Colonic mucosa (tissue), 4 donors: ENCODE data around the gene RNH1. TPM values are rescaled to one million over a fixed set of nuclear protein-coding genes. Genes with fewer than 3 reads are reported as not detected.

Experiments
- DNase-seq: peaks from one replicate; pipeline ENCODE4 v3.0.0-alpha.2; 2020
- H3K27ac ChIP-seq: fragments of 200-600 bp; one replicate; pipeline ENCODE4 v1.8.0; 2021
- H3K27me3 ChIP-seq: fragments of 200-600 bp; one replicate; pipeline ENCODE4 v1.8.0; 2021
- H3K36me3 ChIP-seq: fragments of 200-600 bp; one replicate; pipeline ENCODE4 v1.8.0; 2021
- H3K4me1 ChIP-seq: fragments of 200-600 bp; one replicate; pipeline ENCODE4 v1.8.0; 2021; ENCODE audit warnings: mild to moderate bottlenecking
- H3K4me3 ChIP-seq: fragments of 200-600 bp; one replicate; pipeline ENCODE4 v1.8.0; 2021
- H3K9ac ChIP-seq, 2 donors: one replicate each; pipeline ENCODE4 v1.7.0; 2013; ENCODE audit warnings: control low read depth in 2 of 2, low read depth in 2 of 2, low read length in 2 of 2
- H3K9me3 ChIP-seq: fragments of 200-600 bp; one replicate; pipeline ENCODE4 v1.8.0; 2021
- CTCF ChIP-seq: fragments of 200-600 bp; IDR thresholded peaks from one replicate; pipeline ENCODE4 v1.8.0; 2022; ENCODE audit warnings: antibody characterized with exemption, mild to moderate bottlenecking
- intact Hi-C: fragments of 100-400 bp; cut with DNase I; formaldehyde crosslinking; loops from one replicate; pipeline ENCODE4 v1.14.1; 2022
- total RNA-seq, 2 donors: library from RNA; stranded (reverse); fragmentation: NEBNext Ultra II Directional in 1 of 2; extraction: Animal tissue kit (Norgen Biotek cat#: 25700) in 1 of 2; gene quantifications; one replicate each; pipeline ENCODE4 v1.2.1, GENCODE V29; 2021
- donor health status: healthy.
- donor health status: DM: no; HTN: no; CAD: no.
- donor health status: DM: no; HTN: no; CAD: no.

RNH1 gene
- total RNA-seq, 2 donors from 2014 or later, result 106 to 140 TPM

- Histone ChIP-seq H3K9me3 (no peaks in the 10 kb centered on the region), H3K4me1 (peaks cover 20% of the 10 kb centered on the region), H3K9ac (peak overlapping the region in 1 of 2 donors; percentile 10), H3K36me3 (peaks cover 26% of the 10 kb centered on the region), H3K27ac (no peak overlapping the region), H3K27me3 (no peaks in the 10 kb centered on the region), H3K4me3 (no peak overlapping the region)
- TF ChIP-seq CTCF, result no peak
- intact Hi-C loops, result loop anchor here (5.0 kb wide), 1 partner anchor 49 kb away; the partner anchor contains the start of gene PTDSS2
- no peak for DNase-seq
These were observed 5.3 kb downstream of the RNH1 start for GRCh38 chr11:501683-502287.

GRCh38 chr11:501001-501682 is 5.9 kb downstream of the RNH1 start:
- H3K4me1 ChIP-seq, result peaks cover 20% of the 10 kb centered on the region
- intact Hi-C loops, result loop anchor here (5.0 kb wide), 1 partner anchor 49 kb away; the partner anchor contains the start of gene PTDSS2
- no peaks in the 10 kb centered on the region for H3K27me3 ChIP-seq
- no peaks in the 10 kb centered on the region for H3K9me3 ChIP-seq
- H3K36me3 ChIP-seq, result peaks cover 26% of the 10 kb centered on the region
- no peak overlapping the region for H3K4me3 ChIP-seq
- no peak for DNase-seq
- H3K9ac ChIP-seq, result no peak overlapping the region
- TF ChIP-seq CTCF, result no peak
- no peak overlapping the region for H3K27ac ChIP-seq

- Histone ChIP-seq H3K27me3 (no peaks in the 10 kb centered on the region), H3K4me3 (no peak overlapping the region), H3K9me3 (no peaks in the 10 kb centered on the region), H3K36me3 (peaks cover 33% of the 10 kb centered on the region), H3K4me1 (peaks cover 6% of the 10 kb centered on the region), H3K9ac (no peak overlapping the region), H3K27ac (no peak overlapping the region)
- no peak for TF ChIP-seq CTCF
- no peak for DNase-seq
- intact Hi-C loops, result loop anchor here (5.0 kb wide), 1 partner anchor 47 kb away; the partner anchor contains the start of gene PTDSS2
These were observed 7.6 kb downstream of the RNH1 start for GRCh38 chr11:499201-500076.

- H3K9me3 ChIP-seq, result no peaks in the 10 kb centered on the region
- H3K4me1 ChIP-seq, result no peaks in the 10 kb centered on the region
- no peak for DNase-seq
- H3K9ac ChIP-seq, result no peak overlapping the region
- H3K27me3 ChIP-seq, result no peaks in the 10 kb centered on the region
- peaks cover 36% of the 10 kb centered on the region for H3K36me3 ChIP-seq
- intact Hi-C loops, result no loop called here
- no peak for TF ChIP-seq CTCF
- H3K4me3 ChIP-seq, result no peak overlapping the region
- H3K27ac ChIP-seq, result no peak overlapping the region
These were observed 8.5 kb downstream of the RNH1 start for GRCh38 chr11:498297-499181.
